Epithelial cell of esophagus (primary cell): ENCODE results near the gene CP.

Experiments used
- DNase-seq: peaks from one replicate; pipeline ENCODE4 v3.0.0; 2010; ENCODE audit warnings: low read depth
- H3K4me3 ChIP-seq: 2 replicates; pipeline ENCODE4 v1.5.1; 2011; ENCODE audit warnings: mild to moderate bottlenecking, low read length, control low read depth
- CTCF ChIP-seq: IDR thresholded peaks from 2 replicates; pipeline ENCODE4 v1.5.1; 2011; ENCODE audit warnings: low read depth, mild to moderate bottlenecking, low read length, control low read depth, inconsistent platforms; ENCODE audit not compliant: insufficient read depth; ENCODE audit errors: missing control alignments

Gene CP

GRCh38 chr3:149258298-149258697 is 36.7 kb upstream of the CP start:
- no peak for TF ChIP-seq CTCF
- H3K4me3 ChIP-seq: no peak overlapping the region
- DNase-seq: no peak

- no peak for TF ChIP-seq CTCF
- DNase-seq: no peak
Observed at GRCh38 chr3:149252272-149252671, 30.6 kb upstream of the CP start.

GRCh38 chr3:149251186-149251585 is 29.6 kb upstream of the CP start:
- TF ChIP-seq CTCF: no peak
- H3K4me3 ChIP-seq: no peak overlapping the region
- DNase-seq: peak; percentile 57

More at GRCh38 chr3:149252272-149252671, 30.6 kb upstream of the CP start:
- H3K4me3 ChIP-seq: no peak overlapping the region

GRCh38 chr3:149247929-149248691 is 26.5 kb upstream of the CP start:
- H3K4me3 ChIP-seq: no peak overlapping the region
- DNase-seq: peak; percentile 62
- no peak for TF ChIP-seq CTCF

- DNase-seq: peak; percentile 65
- H3K4me3 ChIP-seq: no peak overlapping the region
- no peak for TF ChIP-seq CTCF
Observed at GRCh38 chr3:149247008-149247710, 25.5 kb upstream of the CP start.

- peak; percentile 93 for DNase-seq
- no peak overlapping the region for H3K4me3 ChIP-seq
- TF ChIP-seq CTCF: no peak
Observed at GRCh38 chr3:149245738-149246451, 24.3 kb upstream of the CP start.
